Measurements from ENCODE around the gene LRRC17.

Gene LRRC17

GRCh38 chr7:102934239-102934638, 21.4 kb downstream of the LRRC17 start:
- H3K27ac ChIP-seq (ENCODE audit: low read depth, low read length), result no peak overlapping the region
- no peaks in the 10 kb centered on the region for H3K79me2 ChIP-seq (ENCODE audit: control insufficient read depth, low read length)
- H3K4me1 ChIP-seq (ENCODE audit: control insufficient read depth, low read length), result peaks cover 20% of the 10 kb centered on the region
- no peak overlapping the region for H3K4me3 ChIP-seq (ENCODE audit: low read length)
- H3K4me2 ChIP-seq (ENCODE audit: low read length), result no peak overlapping the region
- no peaks in the 10 kb centered on the region for H3F3A ChIP-seq (ENCODE audit: control insufficient read depth, insufficient read depth)
- no peaks in the 10 kb centered on the region for H3K9me2 ChIP-seq (replicated peaks; ENCODE audit: control insufficient read depth, low read length)
- H4K20me1 ChIP-seq (ENCODE audit: control insufficient read depth, insufficient read depth, low read depth, low read length), result no peaks in the 10 kb centered on the region
- TF ChIP-seq EZH2phosphoT487 (IDR thresholded peaks at IDR 0.05; ENCODE audit: borderline replicate concordance, low read length) (no peak), CTCF (IDR thresholded peaks at IDR 0.05; ENCODE audit: low read depth, low read length, poor library complexity, severe bottlenecking) (no peak)
- H3K27me3 ChIP-seq (ENCODE audit: control insufficient read depth, low read length), result no peaks in the 10 kb centered on the region
- H3K9me3 ChIP-seq (ENCODE audit: control insufficient read depth, insufficient read depth, low read length), result no peaks in the 10 kb centered on the region
- no peaks in the 10 kb centered on the region for H3K36me3 ChIP-seq (ENCODE audit: control insufficient read depth, low read length)

- TF ChIP-seq CTCF (IDR thresholded peaks at IDR 0.05; ENCODE audit: low read depth, low read length, poor library complexity, severe bottlenecking) (no peak), EZH2phosphoT487 (IDR thresholded peaks at IDR 0.05; ENCODE audit: borderline replicate concordance, low read length) (no peak)
- Histone ChIP-seq H3K9me2 (replicated peaks; ENCODE audit: control insufficient read depth, low read length) (no peaks in the 10 kb centered on the region), H3K9me3 (ENCODE audit: control insufficient read depth, insufficient read depth, low read length) (no peaks in the 10 kb centered on the region), H3F3A (ENCODE audit: control insufficient read depth, insufficient read depth) (no peaks in the 10 kb centered on the region), H3K79me2 (ENCODE audit: control insufficient read depth, low read length) (no peaks in the 10 kb centered on the region), H3K4me1 (ENCODE audit: control insufficient read depth, low read length) (peaks cover 20% of the 10 kb centered on the region), H3K4me2 (ENCODE audit: low read length) (no peak overlapping the region), H4K20me1 (ENCODE audit: control insufficient read depth, insufficient read depth, low read depth, low read length) (no peaks in the 10 kb centered on the region), H3K27me3 (ENCODE audit: control insufficient read depth, low read length) (no peaks in the 10 kb centered on the region), H3K4me3 (ENCODE audit: low read length) (no peak overlapping the region), H3K27ac (ENCODE audit: low read depth, low read length) (no peak overlapping the region), H3K36me3 (ENCODE audit: control insufficient read depth, low read length) (no peaks in the 10 kb centered on the region)
These were observed 21.9 kb downstream of the LRRC17 start for GRCh38 chr7:102934701-102935100.

GRCh38 chr7:102935450-102936115, 22.8 kb downstream of the LRRC17 start:
- Histone ChIP-seq H3K4me1 (ENCODE audit: control insufficient read depth, low read length) (peaks cover 20% of the 10 kb centered on the region), H3K4me2 (ENCODE audit: low read length) (peak overlapping the region; percentile 23; the same call in 1 of the 2 replicates), H3K9me2 (replicated peaks; ENCODE audit: control insufficient read depth, low read length) (no peaks in the 10 kb centered on the region), H3F3A (ENCODE audit: control insufficient read depth, insufficient read depth) (no peaks in the 10 kb centered on the region), H3K27ac (ENCODE audit: low read depth, low read length) (no peak overlapping the region), H3K27me3 (ENCODE audit: control insufficient read depth, low read length) (no peaks in the 10 kb centered on the region), H3K79me2 (ENCODE audit: control insufficient read depth, low read length) (no peaks in the 10 kb centered on the region), H3K36me3 (ENCODE audit: control insufficient read depth, low read length) (no peaks in the 10 kb centered on the region), H3K4me3 (ENCODE audit: low read length) (no peak overlapping the region), H3K9me3 (ENCODE audit: control insufficient read depth, insufficient read depth, low read length) (no peaks in the 10 kb centered on the region), H4K20me1 (ENCODE audit: control insufficient read depth, insufficient read depth, low read depth, low read length) (no peaks in the 10 kb centered on the region)
- TF ChIP-seq EZH2phosphoT487 (IDR thresholded peaks at IDR 0.05; ENCODE audit: borderline replicate concordance, low read length) (no peak), CTCF (IDR thresholded peaks at IDR 0.05; ENCODE audit: low read depth, low read length, poor library complexity, severe bottlenecking) (no peak)

Data from DOHH2 (cell line).